Thymus (tissue), 11 donors: ENCODE results near the gene AKR1C3. TPM values are rescaled to one million over a fixed set of nuclear protein-coding genes. Genes with fewer than 3 reads are reported as not detected.

Experiments
- DNase-seq, 9 donors: peaks; one replicate each; pipeline ENCODE4 v3.0.0-alpha.2; 2013; ENCODE audit warnings: low spot score in 9 of 9, low read depth in 6 of 9, missing footprints in 1 of 9
- H3K27ac ChIP-seq, 2 donors: one replicate each; pipeline ENCODE4 v1.5.1; 2013; ENCODE audit warnings: control low read depth in 1 of 2, low read depth in 1 of 2, low read length in 1 of 2, mild to moderate bottlenecking in 1 of 2, moderate library complexity in 1 of 2
- H3K27me3 ChIP-seq, 2 donors: one replicate each; pipeline ENCODE4 v1.5.1; 2013; ENCODE audit warnings: low read length in 1 of 2; ENCODE audit not compliant: control insufficient read depth in 2 of 2, insufficient read depth in 1 of 2
- H3K36me3 ChIP-seq, 2 donors: one replicate each; pipeline ENCODE4 v1.5.1; 2013; ENCODE audit warnings: low read length in 1 of 2, mild to moderate bottlenecking in 1 of 2, moderate library complexity in 1 of 2; ENCODE audit not compliant: control insufficient read depth in 2 of 2, insufficient read depth in 2 of 2
- H3K4me1 ChIP-seq, 2 donors: one replicate each; pipeline ENCODE4 v1.5.1; 2013; ENCODE audit warnings: low read length in 2 of 2; ENCODE audit not compliant: control insufficient read depth in 2 of 2, insufficient read depth in 2 of 2
- H3K4me3 ChIP-seq, 2 donors: one replicate each; pipeline ENCODE4 v1.5.1; 2013; ENCODE audit warnings: low read length in 2 of 2, control low read depth in 1 of 2, mild to moderate bottlenecking in 1 of 2
- H3K9me3 ChIP-seq, 2 donors: one replicate each; pipeline ENCODE4 v1.5.1; 2013; ENCODE audit warnings: low read length in 1 of 2, mild to moderate bottlenecking in 1 of 2; ENCODE audit not compliant: control insufficient read depth in 2 of 2, insufficient read depth in 1 of 2
- WGBS: extraction: QIAGEN DNeasy Blood & Tissue Kit; methylation state at CpG from one replicate; pipeline ENCODE4 v1.1.7; 2013; 5-methylcytosine and 5-hydroxymethylcytosine counted together
- polyA plus RNA-seq: library from polyadenylated mRNA; stranded (reverse); fragments of 200-250 nt; gene quantifications from one replicate; pipeline ENCODE4 v1.2.3, GENCODE V29; 2013
- total RNA-seq: library from RNA; stranded (reverse); fragments of 120-200 nt; gene quantifications from one replicate; pipeline ENCODE4 v1.2.4, GENCODE V29; 2013
- donor health status: healthy.

AKR1C3 gene
- total and polyA plus RNA-seq, 2 donors: 1.7 to 26.3 TPM

GRCh38 chr10:5143137-5143536 is 48.9 kb downstream of the AKR1C3 start:
- Histone ChIP-seq H3K9me3 (no peaks in the 10 kb centered on the region), H3K4me3 (no peak overlapping the region), H3K4me1 (no peaks in the 10 kb centered on the region), H3K27me3 (no peaks in the 10 kb centered on the region), H3K27ac (no peak overlapping the region), H3K36me3 (no peaks in the 10 kb centered on the region)
- DNase-seq: no peak
- WGBS: 86% methylated on average over 5 of the region's 5 CpGs

GRCh38 chr10:5146920-5147254 is 52.7 kb downstream of the AKR1C3 start:
- 87% methylated on average over 5 of the region's 5 CpGs for WGBS
- no peaks in the 10 kb centered on the region for H3K36me3 ChIP-seq
- H3K4me3 ChIP-seq: no peak overlapping the region
- no peaks in the 10 kb centered on the region for H3K9me3 ChIP-seq
- no peaks in the 10 kb centered on the region for H3K4me1 ChIP-seq
- H3K27ac ChIP-seq: no peak overlapping the region
- no peak for DNase-seq
- no peaks in the 10 kb centered on the region for H3K27me3 ChIP-seq

GRCh38 chr10:5147255-5147980 is 53.2 kb downstream of the AKR1C3 start:
- Histone ChIP-seq H3K9me3 (no peaks in the 10 kb centered on the region), H3K27ac (no peak overlapping the region), H3K4me1 (no peaks in the 10 kb centered on the region), H3K4me3 (no peak overlapping the region), H3K27me3 (no peaks in the 10 kb centered on the region), H3K36me3 (no peaks in the 10 kb centered on the region)
- no peak for DNase-seq
- 94% methylated on average over 5 of the region's 5 CpGs for WGBS

- Histone ChIP-seq H3K27me3 (no peaks in the 10 kb centered on the region), H3K4me1 (no peaks in the 10 kb centered on the region), H3K36me3 (no peaks in the 10 kb centered on the region), H3K27ac (no peak overlapping the region), H3K4me3 (no peak overlapping the region), H3K9me3 (no peaks in the 10 kb centered on the region)
- WGBS: 82% methylated on average over 3 of the region's 3 CpGs
- no peak for DNase-seq
These were observed 53.9 kb downstream of the AKR1C3 start for GRCh38 chr10:5147981-5148677.

DNA sequence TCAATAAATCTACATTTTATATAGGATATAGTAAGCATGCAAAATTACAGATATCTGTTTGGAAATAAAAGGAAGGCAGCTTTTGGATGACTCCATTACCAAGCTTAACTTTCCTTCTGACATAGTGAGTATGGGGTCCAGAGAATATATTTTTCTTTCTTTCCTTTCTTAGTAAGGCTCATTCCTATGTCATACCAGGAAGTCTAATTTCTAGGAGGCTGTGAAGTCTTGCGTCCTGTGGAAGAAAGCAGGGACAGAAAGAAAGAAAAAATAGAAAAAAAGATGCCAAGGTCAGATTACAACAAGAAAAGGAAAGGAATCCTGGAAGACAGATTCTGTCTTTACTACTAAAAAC is 54.4 kb downstream of the AKR1C3 start:
- Histone ChIP-seq H3K9me3 (no peaks in the 10 kb centered on the region), H3K4me1 (no peaks in the 10 kb centered on the region), H3K27me3 (no peaks in the 10 kb centered on the region), H3K27ac (no peak overlapping the region), H3K36me3 (no peaks in the 10 kb centered on the region), H3K4me3 (no peak overlapping the region)
- WGBS: 92% methylated on average over 1 of the region's 1 CpG
- no peak for DNase-seq

DNA sequence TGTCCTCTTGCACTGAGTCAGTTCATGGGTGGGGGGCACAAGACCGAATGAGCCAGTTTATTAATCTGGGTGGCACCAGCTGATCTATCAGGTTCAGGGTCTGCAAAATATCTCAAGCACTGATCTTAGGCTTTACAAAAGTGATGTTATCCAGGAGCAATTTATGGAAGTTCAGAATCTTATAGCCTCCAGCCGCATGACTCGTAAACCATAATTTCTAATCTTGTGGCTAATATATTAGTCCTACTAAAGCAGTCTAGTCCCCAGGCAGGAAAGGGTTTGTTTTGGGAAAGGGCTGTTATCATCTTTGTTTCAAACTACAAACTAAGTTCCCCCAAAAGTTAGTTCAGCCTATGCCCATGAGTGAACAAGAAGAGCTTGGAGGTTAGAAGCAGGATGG is 56.9 kb downstream of the AKR1C3 start:
- H3K4me1 ChIP-seq: no peaks in the 10 kb centered on the region
- H3K4me3 ChIP-seq: no peak overlapping the region
- DNase-seq: no peak
- WGBS: 99% methylated on average over 3 of the region's 3 CpGs
- H3K27me3 ChIP-seq: no peaks in the 10 kb centered on the region
- H3K36me3 ChIP-seq: no peaks in the 10 kb centered on the region
- no peaks in the 10 kb centered on the region for H3K9me3 ChIP-seq
- H3K27ac ChIP-seq: no peak overlapping the region

GRCh38 chr10:5155951-5156350 is 61.7 kb downstream of the AKR1C3 start:
- H3K27me3 ChIP-seq: no peaks in the 10 kb centered on the region
- 39% methylated on average over 1 of the region's 1 CpG for WGBS
- no peak for DNase-seq
- H3K36me3 ChIP-seq: no peaks in the 10 kb centered on the region
- no peak overlapping the region for H3K4me3 ChIP-seq
- no peak overlapping the region for H3K27ac ChIP-seq
- H3K9me3 ChIP-seq: no peaks in the 10 kb centered on the region
- H3K4me1 ChIP-seq: no peaks in the 10 kb centered on the region

Other genes starting within 250 kb of the AKR1C3 start
- 1.4 TPM for gene AKR1C1, start 131.0 kb upstream of the AKR1C3 start, total RNA-seq
- gene AKR1C1, start 131.0 kb upstream of the AKR1C3 start, polyA plus RNA-seq: 7.6 TPM
- 1.0 TPM for gene AKR1C2, start 90.6 kb upstream of the AKR1C3 start, total RNA-seq
- 3.8 TPM for gene AKR1C2, start 90.6 kb upstream of the AKR1C3 start, polyA plus RNA-seq
- 0.09 TPM for gene AKR1C8, start 90.7 kb downstream of the AKR1C3 start, total RNA-seq
- 0.09 TPM for gene AKR1C8, start 90.7 kb downstream of the AKR1C3 start, polyA plus RNA-seq
- gene AKR1C4, start 102.4 kb downstream of the AKR1C3 start, total RNA-seq: not detected
- 0.02 TPM for gene AKR1C4, start 102.4 kb downstream of the AKR1C3 start, polyA plus RNA-seq